NCI-H526 treated with DMSO at 0.1 percent for 48 hours (cell line): ENCODE measurements around the gene DPH5.

Experiments
- DNase-seq: peaks from one replicate; lab custom pipeline; 2025; lab: John Stamatoyannopoulos, UW

DPH5 gene

GRCh38 chr1:100941580-100942216, 83.9 kb downstream of the DPH5 start:
- no peak for DNase-seq

- DNase-seq: no peak
These were observed 84.5 kb downstream of the DPH5 start for GRCh38 chr1:100941098-100941527.
